HepG2 (cell line): ENCODE measurements around the gene GNPAT. TPM values are rescaled to one million over a fixed set of nuclear protein-coding genes. Genes with fewer than 3 reads are reported as not detected.

Source experiments
- ATAC-seq: fragments of 200-7000 bp; cut with Tn5 transposase; 3 replicates; pipeline ENCODE4 v1.9.1; 2020; ENCODE audit warnings: mild to moderate bottlenecking, moderate library complexity
- BruUV-seq: library from RNA; stranded (reverse); fragments of 400-500 nt; replicated peaks from 2 replicates; lab custom pipeline; 2021; lab: Mats Ljungman, UMichigan
- CTCF ChIA-PET: fragments of 300-600 bp; formaldehyde crosslinking; extraction: SDS; loops from one replicate; lab custom pipeline; 2021; ENCODE audit warnings: low total read pairs, inconsistent platforms, low intra/inter-chr PET ratio; lab: Yijun Ruan, JAX
- POLR2A ChIA-PET: fragments of 350-600 bp; sonication (Branson Sonifier 250); formaldehyde crosslinking; loops from one replicate; lab custom pipeline; 2020; ENCODE audit warnings: antibody characterized with exemption, inconsistent platforms; lab: Yijun Ruan, JAX
- DNase-seq: peaks from one replicate; pipeline ENCODE4 v3.0.0-alpha.2; 2015; ENCODE audit warnings: low spot score
- FAIRE-seq: peaks from 3 replicates; lab custom pipeline; 2011; peaks lifted over from hg19 to GRCh38; lab: Jason Lieb, UNC
- H2AFZ ChIP-seq: one replicate; pipeline ENCODE4 v1.6.1; 2011; ENCODE audit warnings: low read length, inconsistent platforms
- H3K27ac ChIP-seq: fragments of 300-600 bp; 3 replicates; pipeline ENCODE4 v1.8.0; 2011; ENCODE audit warnings: mixed run types, mild to moderate bottlenecking, mixed read lengths, low read length, inconsistent platforms; ENCODE audit not compliant: insufficient read depth; ENCODE audit errors: extremely low read length
- H3K27me3 ChIP-seq, 2 experiments: fragments of 200-600 bp in 1 of 2; 2 replicates in 1 of 2; 3 replicates in 1 of 2; pipeline versions ENCODE4 v1.6.0 to v1.8.0; 2011; ENCODE audit warnings: low read length in 2 of 2, mild to moderate bottlenecking in 2 of 2, moderate library complexity in 2 of 2, inconsistent platforms in 1 of 2; ENCODE audit not compliant: insufficient read depth in 2 of 2, control insufficient read depth in 1 of 2
- H3K36me3 ChIP-seq, 2 experiments: fragments of 200-600 bp in 1 of 2; replicated peaks in 1 of 2; 2 replicates in 1 of 2; 3 replicates in 1 of 2; pipeline versions ENCODE4 v1.5.1 to v1.8.0; 2011; ENCODE audit warnings: low read length in 2 of 2, inconsistent platforms in 1 of 2; ENCODE audit not compliant: insufficient read depth in 2 of 2, control insufficient read depth in 1 of 2
- H3K4me1 ChIP-seq: 2 replicates; pipeline ENCODE4 v1.5.1; 2012; ENCODE audit warnings: low read length, inconsistent platforms; ENCODE audit not compliant: insufficient read depth
- H3K4me2 ChIP-seq: 2 replicates; pipeline ENCODE4 v1.6.0; 2011; ENCODE audit warnings: low read depth, low read length, inconsistent platforms
- H3K4me3 ChIP-seq, 3 experiments: fragments of 200-600 bp in 1 of 3; sonication (generic), shearing (Covaris generic) in 1 of 3; replicated peaks in 1 of 3; 2 replicates each; pipeline ENCODE4 v1.5.1; 2011 to 2016; ENCODE audit warnings: low read length in 3 of 3, inconsistent platforms in 2 of 3, low read depth in 2 of 3, mild to moderate bottlenecking in 2 of 3, control low read depth in 1 of 3, mixed read lengths in 1 of 3; ENCODE audit not compliant: insufficient read depth in 1 of 3
- H3K79me2 ChIP-seq: one replicate; pipeline ENCODE4 v1.6.1; 2011; ENCODE audit warnings: low read length, inconsistent platforms; ENCODE audit not compliant: insufficient read depth
- H3K9ac ChIP-seq: 2 replicates; pipeline ENCODE4 v1.6.0; 2011; ENCODE audit warnings: mild to moderate bottlenecking, low read depth, low read length, inconsistent platforms; ENCODE audit not compliant: insufficient read depth
- H3K9me3 ChIP-seq: 2 replicates; pipeline ENCODE4 v1.5.1; 2012; ENCODE audit warnings: mild to moderate bottlenecking, low read length
- H4K20me1 ChIP-seq: 2 replicates; pipeline ENCODE4 v1.6.0; 2011; ENCODE audit warnings: inconsistent platforms, mild to moderate bottlenecking, low read length, moderate library complexity; ENCODE audit not compliant: insufficient read depth
- AKAP8 ChIP-seq: sonication (generic); formaldehyde crosslinking; IDR thresholded peaks from 2 replicates; pipeline ENCODE4 v1.5.1; 2020; ENCODE audit warnings: mild to moderate bottlenecking, missing genetic modification reagents
- ARID3A ChIP-seq: IDR thresholded peaks from 2 replicates; pipeline ENCODE4 v1.6.1; 2012; ENCODE audit warnings: low read depth, low read length, improper control_type of control experiment
- ISL2 ChIP-seq: sonication (generic); formaldehyde crosslinking; IDR thresholded peaks from 2 replicates; pipeline ENCODE4 v1.5.0; 2020; ENCODE audit warnings: missing genetic modification reagents
- LRRFIP1 ChIP-seq: sonication (generic); formaldehyde crosslinking; conservative IDR thresholded peaks from 2 replicates; pipeline ENCODE4 v1.4.0; 2020; ENCODE audit warnings: missing genetic modification reagents
- PAXIP1 ChIP-seq: sonication (generic); formaldehyde crosslinking; conservative IDR thresholded peaks from 2 replicates; pipeline ENCODE4 v1.4.0; 2020; ENCODE audit warnings: mild to moderate bottlenecking, missing genetic modification reagents, moderate library complexity
- POLR2G ChIP-seq: fragments of 200-400 bp; formaldehyde crosslinking; IDR thresholded peaks from 2 replicates; pipeline ENCODE4 v1.6.1; 2018; ENCODE audit warnings: mild to moderate bottlenecking, low read depth, low read length, moderate library complexity
- SALL1 ChIP-seq: sonication (generic); formaldehyde crosslinking; IDR thresholded peaks from 2 replicates; pipeline ENCODE4 v1.8.0; 2022; ENCODE audit warnings: mild to moderate bottlenecking, missing genetic modification reagents
- THAP7 ChIP-seq: sonication (generic); formaldehyde crosslinking; IDR thresholded peaks from 2 replicates; pipeline ENCODE4 v1.8.1; 2023; ENCODE audit warnings: mild to moderate bottlenecking, missing genetic modification reagents
- ZNF121 ChIP-seq: sonication (generic); formaldehyde crosslinking; IDR thresholded peaks from 2 replicates; pipeline ENCODE4 v1.5.0; 2020; ENCODE audit warnings: mild to moderate bottlenecking, missing genetic modification reagents
- ZNF263 ChIP-seq: sonication (generic); formaldehyde crosslinking; IDR thresholded peaks from 2 replicates; pipeline ENCODE4 v1.4.0; 2020; ENCODE audit warnings: missing genetic modification reagents
- ZNF414 ChIP-seq: sonication (generic); formaldehyde crosslinking; IDR thresholded peaks from 2 replicates; pipeline ENCODE4 v1.5.0; 2020; ENCODE audit warnings: missing genetic modification reagents
- ZNF543 ChIP-seq: sonication (generic); formaldehyde crosslinking; IDR thresholded peaks from 2 replicates; pipeline ENCODE4 v1.4.0; 2020; ENCODE audit warnings: mild to moderate bottlenecking, missing genetic modification reagents
- ZNF644 ChIP-seq: IDR thresholded peaks from 2 replicates; pipeline ENCODE4 v1.6.1; 2016; ENCODE audit warnings: low read depth
- ZNF709 ChIP-seq: sonication (generic); formaldehyde crosslinking; IDR thresholded peaks from 2 replicates; pipeline ENCODE4 v1.5.0; 2020; ENCODE audit warnings: mild to moderate bottlenecking, missing genetic modification reagents
- ZNF883 ChIP-seq: sonication (generic); formaldehyde crosslinking; IDR thresholded peaks from 2 replicates; pipeline ENCODE4 v1.5.1; 2020; ENCODE audit warnings: mild to moderate bottlenecking, missing genetic modification reagents; ENCODE audit errors: not compliant biosample characterization
- WGBS: methylation state at CpG from one replicate; pipeline ENCODE4 v1.1.6; 2017; ENCODE audit warnings: low lambda C conversion rate; 5-methylcytosine and 5-hydroxymethylcytosine counted together
- in situ Hi-C: cut with HindIII; loops from 2 replicates; pipeline ENCODE4 v1.10.0; 2017; ENCODE audit warnings: low pct_unique_long_range_greater_than_20kb; ENCODE audit not compliant: extremely low pct_ligation_motif_present
- intact Hi-C: fragments of 100-400 bp; cut with micrococcal nuclease; formaldehyde crosslinking; loops from one replicate; pipeline ENCODE4 v1.10.0; 2022; ENCODE audit not compliant: unreplicated experiment
- polyA plus RNA-seq, 8 experiments: library from polyadenylated mRNA; depleted of rRNA in 3 of 8; stranded (reverse) in 7 of 8; unstranded in 1 of 8; fragments of >200 nt; fragmentation: Illumina TruSeq in 4 of 8; extraction: Trizol in 4 of 8; gene quantifications; 2 replicates each; pipeline versions ENCODE4 v1.2.1 to v1.2.3, GENCODE V29; 2011 to 2016; ENCODE audit warnings: low read depth in 4 of 8, missing spikeins in 1 of 8, mixed read lengths in 1 of 8; ENCODE audit not compliant: insufficient read depth in 1 of 8
- total RNA-seq, 5 experiments: library from RNA; depleted of rRNA; stranded (reverse); fragments of >200 nt; fragmentation: Illumina TruSeq; extraction: Trizol; gene quantifications; 2 replicates each; pipeline ENCODE4 v1.2.3, GENCODE V29; 2016; ENCODE audit warnings: low read depth in 1 of 5

GNPAT gene
- total and polyA plus RNA-seq, 2 of the 13 experiments (the other 11 are each of a cell fraction or from before 2014, with no cell fraction given), result 58.3 to 114 TPM

GRCh38 chr1:231279683-231280082 lies 38.7 kb downstream of the GNPAT start (continued):
- TF ChIP-seq ZNF414 (CRISPR knock-in tag) (no peak), LRRFIP1 (CRISPR knock-in tag) (no peak), ZNF883 (no peak)

GRCh38 chr1:231284441-231284840 lies 43.4 kb downstream of the GNPAT start:
- in situ Hi-C loops (no loop called here), intact Hi-C loops (no loop called here)
- no peaks in the 10 kb centered on the region for H3K4me1 ChIP-seq
- no peak overlapping the region for H3K27ac ChIP-seq
- no peak overlapping the region for H3K9ac ChIP-seq
- ChIA-PET POLR2A (no interaction called here), CTCF (no interaction called here)
- H3K27me3 ChIP-seq, result no peaks in the 10 kb centered on the region
- FAIRE-seq, result no peak
- 95% methylated on average over 6 of the region's 6 CpGs for WGBS
- DNase-seq, result no peak
- ATAC-seq, result no peak
- H3K9me3 ChIP-seq, result no peaks in the 10 kb centered on the region
- H3K4me3 ChIP-seq, result no peak overlapping the region
- H3K36me3 ChIP-seq, result no peaks in the 10 kb centered on the region
- no peaks in the 10 kb centered on the region for H3K79me2 ChIP-seq
- H4K20me1 ChIP-seq, result no peaks in the 10 kb centered on the region
- no peak overlapping the region for H3K4me2 ChIP-seq
- BruUV-seq, result no TSS peak
- no peak overlapping the region for H2AFZ ChIP-seq
- no peak for TF ChIP-seq ISL2 (CRISPR knock-in tag)
- TF ChIP-seq AKAP8 (CRISPR knock-in tag), result no peak
- TF ChIP-seq THAP7 (CRISPR knock-in tag), result no peak
- no peak for TF ChIP-seq ARID3A
- TF ChIP-seq SALL1 (CRISPR knock-in tag), result no peak
- TF ChIP-seq ZNF644 (CRISPR knock-in tag), result no peak
- no peak for TF ChIP-seq ZNF709 (CRISPR knock-in tag)
- no peak for TF ChIP-seq PAXIP1 (CRISPR knock-in tag)
- TF ChIP-seq ZNF263 (CRISPR knock-in tag), result no peak
- no peak for TF ChIP-seq ZNF543
- TF ChIP-seq POLR2G, result no peak
- TF ChIP-seq ZNF121 (CRISPR knock-in tag), result no peak
